ENCODE data around the gene MUC7. TPM values are rescaled to one million over a fixed set of nuclear protein-coding genes. Genes with fewer than 3 reads are reported as not detected.

Gene MUC7
- total RNA-seq, 1 experiment from 2014 or later, result not detected

GRCh38 chr4:70518716-70519115 lies 46.7 kb downstream of the MUC7 start:
- no peak for TF ChIP-seq CTCF (IDR thresholded peaks at IDR 0.05; ENCODE audit: insufficient read depth in 1 of 2, low read depth in 1 of 2, low read length in 1 of 2, severe bottlenecking in 1 of 2, unreplicated experiment in 1 of 2)
- Mint-ChIP-seq H3K9me3 (ENCODE audit: unreplicated experiment) (no peaks in the 10 kb centered on the region), H3K4me1 (ENCODE audit: low read depth, unreplicated experiment) (no peaks in the 10 kb centered on the region), H3K36me3 (ENCODE audit: insufficient read depth, unreplicated experiment) (no peaks in the 10 kb centered on the region), H3K27me3 (ENCODE audit: insufficient read depth, unreplicated experiment) (peaks cover 3% of the 10 kb centered on the region), H3K27ac (ENCODE audit: unreplicated experiment) (no peak overlapping the region), H3K4me3 (ENCODE audit: unreplicated experiment) (no peak overlapping the region)
- CTCF ChIA-PET, result no interaction called here
- no peaks in the 10 kb centered on the region for H3K4me1 ChIP-seq
- no TSS peak for BruUV-seq (replicated peaks)
- POLR2A ChIA-PET, result no interaction called here
- H3K9me3 ChIP-seq, result no peaks in the 10 kb centered on the region
- no peak overlapping the region for H3K4me3 ChIP-seq (ENCODE audit: low read depth, low read length)
- intact Hi-C loops (cut with micrococcal nuclease; ENCODE audit: unreplicated experiment), result no loop called here
- no peaks in the 10 kb centered on the region for H3K36me3 ChIP-seq (ENCODE audit: control insufficient read depth, insufficient read depth, low read length)
- DNase-seq, result no peak
- no peaks in the 10 kb centered on the region for H3K27me3 ChIP-seq (replicated peaks; ENCODE audit: control insufficient read depth, insufficient read depth, low read length)

DNA sequence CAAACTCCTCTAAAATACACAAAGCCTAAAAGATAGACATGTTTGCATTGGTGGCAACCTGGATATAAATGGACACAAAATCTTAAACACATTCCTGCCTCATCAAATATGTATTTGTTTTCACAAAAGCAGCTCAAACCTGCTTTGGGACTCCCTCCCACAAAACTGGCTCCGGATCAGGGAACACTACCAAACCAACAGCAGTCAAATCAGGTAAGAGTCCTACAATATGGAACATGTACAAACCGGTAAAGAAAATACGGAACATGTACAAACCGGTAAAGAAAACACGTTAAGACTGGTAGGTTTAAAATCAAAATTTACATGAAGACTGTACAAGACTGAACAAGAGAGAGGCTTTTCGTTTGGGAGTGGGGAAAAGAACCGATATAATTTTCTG lies 50.6 kb downstream of the MUC7 start:
- no TSS peak for BruUV-seq (replicated peaks)
- Mint-ChIP-seq H3K27me3 (ENCODE audit: insufficient read depth, unreplicated experiment) (no peaks in the 10 kb centered on the region), H3K36me3 (ENCODE audit: insufficient read depth, unreplicated experiment) (no peaks in the 10 kb centered on the region), H3K4me3 (ENCODE audit: unreplicated experiment) (no peak overlapping the region), H3K27ac (ENCODE audit: unreplicated experiment) (no peak overlapping the region), H3K4me1 (ENCODE audit: low read depth, unreplicated experiment) (no peaks in the 10 kb centered on the region), H3K9me3 (ENCODE audit: unreplicated experiment) (no peaks in the 10 kb centered on the region)
- ChIA-PET POLR2A (no interaction called here), CTCF (no interaction called here)
- intact Hi-C loops (cut with micrococcal nuclease; ENCODE audit: unreplicated experiment), result no loop called here
- Histone ChIP-seq H3K9me3 (no peaks in the 10 kb centered on the region), H3K36me3 (ENCODE audit: control insufficient read depth, insufficient read depth, low read length) (no peaks in the 10 kb centered on the region), H3K4me3 (ENCODE audit: low read depth, low read length) (no peak overlapping the region), H3K27me3 (replicated peaks; ENCODE audit: control insufficient read depth, insufficient read depth, low read length) (no peaks in the 10 kb centered on the region; the same call in 1 of the 2 replicates), H3K4me1 (no peaks in the 10 kb centered on the region)
- no peak for DNase-seq
- no peak for TF ChIP-seq CTCF (IDR thresholded peaks at IDR 0.05; ENCODE audit: insufficient read depth in 1 of 2, low read depth in 1 of 2, low read length in 1 of 2, severe bottlenecking in 1 of 2, unreplicated experiment in 1 of 2)

DNA sequence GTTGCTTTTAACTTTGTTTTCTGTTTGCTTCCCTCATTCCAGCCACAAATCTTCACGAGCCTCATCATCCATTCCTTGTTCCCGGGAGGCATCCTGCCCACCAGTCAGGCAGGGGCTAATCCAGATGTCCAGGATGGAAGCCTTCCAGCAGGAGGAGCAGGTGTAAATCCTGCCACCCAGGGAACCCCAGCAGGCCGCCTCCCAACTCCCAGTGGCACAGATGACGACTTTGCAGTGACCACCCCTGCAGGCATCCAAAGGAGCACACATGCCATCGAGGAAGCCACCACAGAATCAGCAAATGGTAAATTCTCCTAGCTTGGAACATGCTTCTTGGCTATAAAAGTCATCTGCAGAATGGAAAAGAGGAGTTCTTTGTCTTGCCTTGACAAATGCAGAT lies 59.0 kb downstream of the MUC7 start:
- no peaks in the 10 kb centered on the region for H3K4me1 ChIP-seq
- Mint-ChIP-seq H3K27ac (ENCODE audit: unreplicated experiment) (no peak overlapping the region), H3K36me3 (ENCODE audit: insufficient read depth, unreplicated experiment) (no peaks in the 10 kb centered on the region), H3K27me3 (ENCODE audit: insufficient read depth, unreplicated experiment) (no peaks in the 10 kb centered on the region), H3K9me3 (ENCODE audit: unreplicated experiment) (no peaks in the 10 kb centered on the region), H3K4me1 (ENCODE audit: low read depth, unreplicated experiment) (no peaks in the 10 kb centered on the region), H3K4me3 (ENCODE audit: unreplicated experiment) (no peak overlapping the region)
- H3K27me3 ChIP-seq (replicated peaks; ENCODE audit: control insufficient read depth, insufficient read depth, low read length), result no peaks in the 10 kb centered on the region; the same call in 1 of the 2 replicates
- ChIA-PET CTCF (no interaction called here), POLR2A (interaction anchor here (0.6 kb wide), 1 partner anchor 47 kb away, joined by 4 read pairs; no protein-coding TSS in a partner anchor)
- BruUV-seq (replicated peaks), result no TSS peak
- no peaks in the 10 kb centered on the region for H3K36me3 ChIP-seq (ENCODE audit: control insufficient read depth, insufficient read depth, low read length)
- H3K9me3 ChIP-seq, result no peaks in the 10 kb centered on the region
- DNase-seq, result no peak
- no peak for TF ChIP-seq CTCF (IDR thresholded peaks at IDR 0.05; ENCODE audit: insufficient read depth in 1 of 2, low read depth in 1 of 2, low read length in 1 of 2, severe bottlenecking in 1 of 2, unreplicated experiment in 1 of 2)
- no peak overlapping the region for H3K4me3 ChIP-seq (ENCODE audit: low read depth, low read length)
- intact Hi-C loops (cut with micrococcal nuclease; ENCODE audit: unreplicated experiment), result no loop called here

All from Caco-2 (cell line).